ENCODE measurements around the gene SLC66A2.
"Not testable (repeated sequence)": the region's sequence is repeated elsewhere in the genome, so short reads cannot be mapped to it uniquely, and the experiment has no call there.

SLC66A2 gene

GRCh38 chr18:79866889-79867574, 84.4 kb downstream of the SLC66A2 start:
- ATAC-seq: no peak
- TF ChIP-seq TCF4 (CRISPR knock-in tag; IDR thresholded peaks at IDR 0.05; ENCODE audit: borderline replicate concordance) (no peak), RARB (CRISPR knock-in tag; IDR thresholded peaks at IDR 0.05) (no peak), ZNF8 (CRISPR knock-in tag; IDR thresholded peaks at IDR 0.05) (no peak), PPARA (CRISPR knock-in tag; IDR thresholded peaks at IDR 0.05; ENCODE audit: borderline replicate concordance) (no peak), PATZ1 (CRISPR knock-in tag; IDR thresholded peaks at IDR 0.05; ENCODE audit: borderline replicate concordance) (no peak), CSDC2 (CRISPR knock-in tag; IDR thresholded peaks at IDR 0.05) (no peak), GLIS3 (CRISPR knock-in tag; IDR thresholded peaks at IDR 0.05) (no peak), ZNF565 (CRISPR knock-in tag; conservative IDR thresholded peaks at IDR 0.05; ENCODE audit: low read depth) (no peak), CREB5 (CRISPR knock-in tag; IDR thresholded peaks at IDR 0.05; ENCODE audit: low read depth) (no peak), BACH2 (CRISPR knock-in tag; IDR thresholded peaks at IDR 0.05; ENCODE audit: borderline replicate concordance) (no peak), ZNF70 (CRISPR knock-in tag; IDR thresholded peaks at IDR 0.05) (no peak), ZC3H10 (CRISPR knock-in tag; IDR thresholded peaks at IDR 0.05) (no peak), POU6F1 (CRISPR knock-in tag; IDR thresholded peaks at IDR 0.05; ENCODE audit: borderline replicate concordance, low read depth) (no peak)

GRCh38 chr18:79865951-79866350, 85.5 kb downstream of the SLC66A2 start:
- ATAC-seq: not testable (repeated sequence)

- ATAC-seq: not testable (repeated sequence)
Measured at GRCh38 chr18:79864955-79865354, 86.5 kb downstream of the SLC66A2 start.

- ATAC-seq: no peak
- TF ChIP-seq OSR1 (CRISPR knock-in tag; IDR thresholded peaks at IDR 0.05) (no peak), TSHZ2 (CRISPR knock-in tag; IDR thresholded peaks at IDR 0.05) (no peak), TCF4 (CRISPR knock-in tag; IDR thresholded peaks at IDR 0.05; ENCODE audit: borderline replicate concordance) (no peak), PATZ1 (CRISPR knock-in tag; IDR thresholded peaks at IDR 0.05; ENCODE audit: borderline replicate concordance) (no peak), ZFP3 (CRISPR knock-in tag; IDR thresholded peaks at IDR 0.05) (no peak), ISL1 (CRISPR knock-in tag; IDR thresholded peaks at IDR 0.05) (no peak), ZC3H10 (CRISPR knock-in tag; IDR thresholded peaks at IDR 0.05) (no peak)
Measured at GRCh38 chr18:79864006-79864725, 87.3 kb downstream of the SLC66A2 start.

All from SK-N-SH treated with all-trans-retinoic acid at 6 μM for 48 hours (cell line).